ENCODE measurements around the gene UBR4. TPM values are rescaled to one million over a fixed set of nuclear protein-coding genes. Genes with fewer than 3 reads are reported as not detected.
A peak's percentile ranks its signal among the peaks of the same experiment; 100 is the strongest.

Gene UBR4
- total and polyA plus RNA-seq, 10 of the 15 experiments (the other 5 are each of a cell fraction or from before 2014, with no cell fraction given), result 34.2 to 124 (median 56.2) TPM

DNA sequence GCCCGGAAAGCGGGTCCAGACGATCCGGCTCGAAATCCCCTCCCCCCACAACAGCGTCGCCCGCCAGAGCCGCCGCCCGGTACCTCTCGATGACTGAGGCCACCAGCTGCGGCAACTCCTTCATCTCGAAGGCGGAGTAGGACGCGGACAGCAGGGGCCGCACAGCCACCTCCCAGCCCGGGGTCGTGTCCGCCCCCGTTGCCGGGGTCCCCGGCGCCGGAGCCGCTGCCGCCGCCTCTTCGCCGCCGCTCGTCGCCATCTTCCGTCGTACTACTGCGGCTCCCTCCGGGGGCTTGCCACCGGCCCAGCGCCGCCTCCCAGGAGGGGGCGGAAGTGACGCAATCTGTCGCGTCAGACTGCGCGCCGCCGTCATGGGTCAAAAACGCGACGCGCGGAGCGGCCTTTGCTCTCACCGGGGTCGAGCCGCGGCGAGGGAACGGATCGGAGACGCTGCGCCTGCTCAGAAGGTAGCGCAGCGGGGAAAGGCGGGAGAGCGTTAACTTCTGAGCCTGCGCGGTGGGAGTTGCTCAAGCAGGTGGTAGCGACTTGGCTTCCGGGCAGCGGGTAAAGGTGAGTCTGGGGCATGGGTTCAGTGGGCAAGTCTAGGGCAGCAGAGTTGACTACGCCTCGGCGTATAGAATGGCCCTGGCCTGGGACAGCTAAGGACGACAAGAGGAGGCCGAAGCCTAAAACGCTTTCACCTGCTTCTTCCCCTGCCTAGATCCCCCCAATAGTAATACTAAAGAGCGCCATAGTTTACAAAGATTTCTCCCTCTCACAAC lies at the start of gene UBR4 (continued):
- TF ChIP-seq, protein P1, sequence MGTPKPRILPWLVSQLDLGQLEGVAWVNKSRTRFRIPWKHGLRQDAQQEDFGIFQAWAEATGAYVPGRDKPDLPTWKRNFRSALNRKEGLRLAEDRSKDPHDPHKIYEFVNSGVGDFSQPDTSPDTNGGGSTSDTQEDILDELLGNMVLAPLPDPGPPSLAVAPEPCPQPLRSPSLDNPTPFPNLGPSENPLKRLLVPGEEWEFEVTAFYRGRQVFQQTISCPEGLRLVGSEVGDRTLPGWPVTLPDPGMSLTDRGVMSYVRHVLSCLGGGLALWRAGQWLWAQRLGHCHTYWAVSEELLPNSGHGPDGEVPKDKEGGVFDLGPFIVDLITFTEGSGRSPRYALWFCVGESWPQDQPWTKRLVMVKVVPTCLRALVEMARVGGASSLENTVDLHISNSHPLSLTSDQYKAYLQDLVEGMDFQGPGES (IDR thresholded peaks at IDR 0.05), result peak; percentile 49; the same call in 1 of the 2 replicates
- TF ChIP-seq ZNF207 (IDR thresholded peaks at IDR 0.05; ENCODE audit: borderline replicate concordance) (peak; percentile 81; the same call in 1 of the 2 replicates), REST (IDR thresholded peaks at IDR 0.05; ENCODE audit: low read depth, low read length) (no peak; the same call in 1 of the 2 replicates), ZBED1 (IDR thresholded peaks at IDR 0.05; ENCODE audit: borderline replicate concordance) (peak; percentile 65; the same call in 1 of the 2 replicates), NKRF (conservative IDR thresholded peaks at IDR 0.05) (peak; percentile 69)
- TF ChIP-seq, protein P2, sequence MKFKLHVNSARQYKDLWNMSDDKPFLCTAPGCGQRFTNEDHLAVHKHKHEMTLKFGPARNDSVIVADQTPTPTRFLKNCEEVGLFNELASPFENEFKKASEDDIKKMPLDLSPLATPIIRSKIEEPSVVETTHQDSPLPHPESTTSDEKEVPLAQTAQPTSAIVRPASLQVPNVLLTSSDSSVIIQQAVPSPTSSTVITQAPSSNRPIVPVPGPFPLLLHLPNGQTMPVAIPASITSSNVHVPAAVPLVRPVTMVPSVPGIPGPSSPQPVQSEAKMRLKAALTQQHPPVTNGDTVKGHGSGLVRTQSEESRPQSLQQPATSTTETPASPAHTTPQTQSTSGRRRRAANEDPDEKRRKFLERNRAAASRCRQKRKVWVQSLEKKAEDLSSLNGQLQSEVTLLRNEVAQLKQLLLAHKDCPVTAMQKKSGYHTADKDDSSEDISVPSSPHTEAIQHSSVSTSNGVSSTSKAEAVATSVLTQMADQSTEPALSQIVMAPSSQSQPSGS (IDR thresholded peaks at IDR 0.05; ENCODE audit: low read length), result no peak
- TF ChIP-seq, protein P3, sequence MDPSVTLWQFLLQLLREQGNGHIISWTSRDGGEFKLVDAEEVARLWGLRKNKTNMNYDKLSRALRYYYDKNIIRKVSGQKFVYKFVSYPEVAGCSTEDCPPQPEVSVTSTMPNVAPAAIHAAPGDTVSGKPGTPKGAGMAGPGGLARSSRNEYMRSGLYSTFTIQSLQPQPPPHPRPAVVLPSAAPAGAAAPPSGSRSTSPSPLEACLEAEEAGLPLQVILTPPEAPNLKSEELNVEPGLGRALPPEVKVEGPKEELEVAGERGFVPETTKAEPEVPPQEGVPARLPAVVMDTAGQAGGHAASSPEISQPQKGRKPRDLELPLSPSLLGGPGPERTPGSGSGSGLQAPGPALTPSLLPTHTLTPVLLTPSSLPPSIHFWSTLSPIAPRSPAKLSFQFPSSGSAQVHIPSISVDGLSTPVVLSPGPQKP (IDR thresholded peaks at IDR 0.05; ENCODE audit: low read depth, low read length), result peak; percentile 95
- TF ChIP-seq, protein P4, sequence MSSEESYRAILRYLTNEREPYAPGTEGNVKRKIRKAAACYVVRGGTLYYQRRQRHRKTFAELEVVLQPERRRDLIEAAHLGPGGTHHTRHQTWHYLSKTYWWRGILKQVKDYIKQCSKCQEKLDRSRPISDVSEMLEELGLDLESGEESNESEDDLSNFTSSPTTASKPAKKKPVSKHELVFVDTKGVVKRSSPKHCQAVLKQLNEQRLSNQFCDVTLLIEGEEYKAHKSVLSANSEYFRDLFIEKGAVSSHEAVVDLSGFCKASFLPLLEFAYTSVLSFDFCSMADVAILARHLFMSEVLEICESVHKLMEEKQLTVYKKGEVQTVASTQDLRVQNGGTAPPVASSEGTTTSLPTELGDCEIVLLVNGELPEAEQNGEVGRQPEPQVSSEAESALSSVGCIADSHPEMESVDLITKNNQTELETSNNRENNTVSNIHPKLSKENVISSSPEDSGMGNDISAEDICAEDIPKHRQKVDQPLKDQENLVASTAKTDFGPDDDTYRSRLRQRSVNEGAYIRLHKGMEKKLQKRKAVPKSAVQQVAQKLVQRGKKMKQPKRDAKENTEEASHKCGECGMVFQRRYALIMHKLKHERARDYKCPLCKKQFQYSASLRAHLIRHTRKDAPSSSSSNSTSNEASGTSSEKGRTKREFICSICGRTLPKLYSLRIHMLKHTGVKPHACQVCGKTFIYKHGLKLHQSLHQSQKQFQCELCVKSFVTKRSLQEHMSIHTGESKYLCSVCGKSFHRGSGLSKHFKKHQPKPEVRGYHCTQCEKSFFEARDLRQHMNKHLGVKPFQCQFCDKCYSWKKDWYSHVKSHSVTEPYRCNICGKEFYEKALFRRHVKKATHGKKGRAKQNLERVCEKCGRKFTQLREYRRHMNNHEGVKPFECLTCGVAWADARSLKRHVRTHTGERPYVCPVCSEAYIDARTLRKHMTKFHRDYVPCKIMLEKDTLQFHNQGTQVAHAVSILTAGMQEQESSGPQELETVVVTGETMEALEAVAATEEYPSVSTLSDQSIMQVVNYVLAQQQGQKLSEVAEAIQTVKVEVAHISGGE (CRISPR knock-in tag; IDR thresholded peaks at IDR 0.05), result no peak

Data from GM12878 (cell line).